ENCODE data around the gene GTF3A.

DNA sequence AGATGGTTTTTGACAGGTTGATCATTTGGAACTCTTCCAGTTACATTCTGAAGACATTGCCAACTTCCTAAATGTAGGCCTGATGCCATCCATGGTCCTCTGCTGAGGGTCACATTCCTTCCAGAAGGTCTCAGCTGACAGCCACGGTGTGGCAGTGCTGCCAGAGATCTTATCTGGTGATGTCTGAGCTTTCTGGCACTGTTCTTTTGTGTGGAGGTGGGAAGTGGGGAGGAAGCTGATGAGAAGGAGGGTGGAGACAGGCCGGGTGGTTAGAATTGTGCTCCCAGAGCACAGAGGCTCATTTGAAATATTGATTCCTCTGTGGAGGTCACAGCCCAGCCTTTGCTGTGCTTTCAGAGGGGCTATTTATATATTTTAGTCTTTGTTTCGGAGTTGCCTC, 42.1 kb downstream of the GTF3A start:
- TF ChIP-seq, protein P1, sequence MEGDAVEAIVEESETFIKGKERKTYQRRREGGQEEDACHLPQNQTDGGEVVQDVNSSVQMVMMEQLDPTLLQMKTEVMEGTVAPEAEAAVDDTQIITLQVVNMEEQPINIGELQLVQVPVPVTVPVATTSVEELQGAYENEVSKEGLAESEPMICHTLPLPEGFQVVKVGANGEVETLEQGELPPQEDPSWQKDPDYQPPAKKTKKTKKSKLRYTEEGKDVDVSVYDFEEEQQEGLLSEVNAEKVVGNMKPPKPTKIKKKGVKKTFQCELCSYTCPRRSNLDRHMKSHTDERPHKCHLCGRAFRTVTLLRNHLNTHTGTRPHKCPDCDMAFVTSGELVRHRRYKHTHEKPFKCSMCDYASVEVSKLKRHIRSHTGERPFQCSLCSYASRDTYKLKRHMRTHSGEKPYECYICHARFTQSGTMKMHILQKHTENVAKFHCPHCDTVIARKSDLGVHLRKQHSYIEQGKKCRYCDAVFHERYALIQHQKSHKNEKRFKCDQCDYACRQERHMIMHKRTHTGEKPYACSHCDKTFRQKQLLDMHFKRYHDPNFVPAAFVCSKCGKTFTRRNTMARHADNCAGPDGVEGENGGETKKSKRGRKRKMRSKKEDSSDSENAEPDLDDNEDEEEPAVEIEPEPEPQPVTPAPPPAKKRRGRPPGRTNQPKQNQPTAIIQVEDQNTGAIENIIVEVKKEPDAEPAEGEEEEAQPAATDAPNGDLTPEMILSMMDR (IDR thresholded peaks at IDR 0.05): no peak
- TF ChIP-seq EP300 (IDR thresholded peaks at IDR 0.05) (no peak), POLR2A (IDR thresholded peaks at IDR 0.05) (no peak)

All from tibial nerve (tissue), 4 donors.